Endothelial cell of umbilical vein (primary cell): ENCODE measurements around the gene MRFAP1. TPM values are rescaled to one million over a fixed set of nuclear protein-coding genes. Genes with fewer than 3 reads are reported as not detected.

Source experiments
- BruUV-seq: library from RNA; stranded (reverse); fragments of 400-500 nt; replicated peaks from 2 replicates; lab custom pipeline; 2021; lab: Mats Ljungman, UMichigan
- CTCF ChIA-PET: fragments of 300-600, 350-600 bp; sonication (Branson Sonifier 250); formaldehyde crosslinking; loops from one replicate; lab custom pipeline; 2021; ENCODE audit warnings: antibody characterized with exemption, inconsistent platforms; lab: Charles Lee
- POLR2A ChIA-PET: fragments of 300-600, 350-600 bp; sonication (Branson Sonifier 250); formaldehyde crosslinking; loops from one replicate; lab custom pipeline; 2021; ENCODE audit warnings: antibody characterized with exemption, inconsistent platforms; lab: Charles Lee
- DNase-seq: peaks from one replicate; pipeline ENCODE4 v3.0.0-alpha.2; 2011; ENCODE audit warnings: low read depth, low spot score
- FAIRE-seq: peaks from 2 replicates; lab custom pipeline; 2011; peaks lifted over from hg19 to GRCh38; lab: Jason Lieb, UNC
- H2AFZ ChIP-seq: 2 replicates; pipeline ENCODE4 v1.6.0; 2012; ENCODE audit warnings: low read depth, low read length, control low read depth, inconsistent platforms
- H3K27ac ChIP-seq: 2 replicates; pipeline ENCODE4 v1.5.1; 2011; ENCODE audit warnings: low read depth, mild to moderate bottlenecking, control low read depth, low read length, moderate library complexity; ENCODE audit not compliant: insufficient read depth
- H3K27me3 ChIP-seq, 2 experiments: 2 replicates each; pipeline versions ENCODE4 v1.6.0 to v1.6.1; 2011; ENCODE audit warnings: low read length in 2 of 2, mixed read lengths in 1 of 2; ENCODE audit not compliant: control insufficient read depth in 2 of 2, insufficient read depth in 2 of 2
- H3K36me3 ChIP-seq, 2 experiments: 2 replicates in 1 of 2; 3 replicates in 1 of 2; pipeline ENCODE4 v1.5.1; 2011; ENCODE audit warnings: low read length in 2 of 2, mild to moderate bottlenecking in 1 of 2, moderate library complexity in 1 of 2; ENCODE audit not compliant: control insufficient read depth in 2 of 2, insufficient read depth in 2 of 2; ENCODE audit errors: extremely low read depth in 1 of 2
- H3K4me1 ChIP-seq: 3 replicates; pipeline ENCODE4 v1.5.1; 2011; ENCODE audit warnings: mild to moderate bottlenecking, low read length; ENCODE audit not compliant: control insufficient read depth, insufficient read depth; ENCODE audit errors: extremely low read depth
- H3K4me2 ChIP-seq: 2 replicates; pipeline ENCODE4 v1.6.1; 2011; ENCODE audit warnings: low read length, control low read depth, mixed read lengths; ENCODE audit not compliant: insufficient read depth
- H3K4me3 ChIP-seq, 3 experiments: fragments of 200-600 bp in 1 of 3; sonication (generic), shearing (Covaris generic) in 1 of 3; replicated peaks in 1 of 3; 2 replicates each; pipeline ENCODE4 v1.5.1; 2011 to 2016; ENCODE audit warnings: control low read depth in 3 of 3, low read length in 3 of 3, mild to moderate bottlenecking in 2 of 3, inconsistent platforms in 1 of 3, low read depth in 1 of 3, moderate library complexity in 1 of 3; ENCODE audit not compliant: insufficient read depth in 1 of 3
- H3K79me2 ChIP-seq: 2 replicates; pipeline ENCODE4 v1.6.0; 2012; ENCODE audit warnings: low read length, inconsistent platforms; ENCODE audit not compliant: control insufficient read depth, insufficient read depth
- H3K9ac ChIP-seq: replicated peaks from 2 replicates; pipeline ENCODE3; 2011; ENCODE audit warnings: low read length, control low read depth; ENCODE audit not compliant: insufficient read depth; ENCODE audit errors: extremely low read depth
- H3K9me1 ChIP-seq: replicated peaks from 3 replicates; pipeline ENCODE4 v1.6.0; 2011; ENCODE audit warnings: mild to moderate bottlenecking, low read length; ENCODE audit not compliant: control insufficient read depth, insufficient read depth; ENCODE audit errors: extremely low read depth
- H3K9me3 ChIP-seq: replicated peaks from 2 replicates; pipeline ENCODE4 v1.5.1; 2012; ENCODE audit warnings: low read length, inconsistent platforms; ENCODE audit not compliant: control insufficient read depth, insufficient read depth
- H4K20me1 ChIP-seq: replicated peaks from 2 replicates; pipeline ENCODE3; 2011; ENCODE audit warnings: mild to moderate bottlenecking, low read length; ENCODE audit not compliant: control insufficient read depth, insufficient read depth; ENCODE audit errors: extremely low read depth
- CTCF ChIP-seq, 2 donors: IDR thresholded peaks; 1 replicate in 1 of 2; 2 replicates in 1 of 2; pipeline ENCODE4 v1.5.1; 2011; ENCODE audit warnings: low read length in 2 of 2, mild to moderate bottlenecking in 2 of 2, moderate library complexity in 2 of 2, control low read depth in 1 of 2, inconsistent platforms in 1 of 2, low read depth in 1 of 2; ENCODE audit not compliant: insufficient read depth in 1 of 2; ENCODE audit errors: extremely low read depth in 1 of 2
- EZH2 ChIP-seq: IDR thresholded peaks from 2 replicates; pipeline ENCODE4 v1.6.1; 2012; ENCODE audit warnings: borderline replicate concordance, low read depth, mild to moderate bottlenecking, moderate library complexity, low read length, inconsistent platforms; ENCODE audit not compliant: severe bottlenecking
- GATA2 ChIP-seq: IDR thresholded peaks from 2 replicates; pipeline ENCODE4 v1.7.0; 2011; ENCODE audit warnings: low read depth, mild to moderate bottlenecking, moderate library complexity, mixed read lengths, low read length; ENCODE audit not compliant: insufficient read length, insufficient read depth
- JUN ChIP-seq: IDR thresholded peaks from 2 replicates; pipeline ENCODE4 v1.6.1; 2011; ENCODE audit warnings: borderline replicate concordance, low read depth; ENCODE audit not compliant: insufficient read length, insufficient read depth
- MAX ChIP-seq: IDR thresholded peaks from 2 replicates; pipeline ENCODE4 v1.6.1; 2011; ENCODE audit not compliant: insufficient read depth, insufficient read length
- dilution Hi-C: fragments of 300-500 bp; cut with MboI; formaldehyde crosslinking; loops from one replicate; pipeline ENCODE4 v1.15.0; 2019; ENCODE audit warnings: low sequenced_read_pairs; ENCODE audit not compliant: extremely low pct_ligation_motif_present
- intact Hi-C: fragments of 100-400 bp; cut with micrococcal nuclease; formaldehyde crosslinking; loops from one replicate; pipeline ENCODE4 v1.10.0; 2022
- polyA plus RNA-seq, 4 experiments: library from polyadenylated mRNA; depleted of rRNA in 3 of 4; stranded (reverse) in 3 of 4; unstranded in 1 of 4; fragments of >200 nt; gene quantifications; 2 replicates each; pipeline versions ENCODE4 v1.2.1 to v1.2.3, GENCODE V29; 2011 to 2012; ENCODE audit warnings: missing spikeins in 1 of 4
- total RNA-seq: library from RNA; stranded (reverse); gene quantifications from 2 replicates; pipeline ENCODE4 v1.2.3, GENCODE V29; 2021

Gene MRFAP1
- total and polyA plus RNA-seq, 2 donors (not counting 3 experiments of a cell fraction or from before 2014, with no cell fraction given), result 170 to 317 TPM

- TF ChIP-seq CTCF (IDR thresholded peaks at IDR 0.05; ENCODE audit: extremely low read depth in 1 of 2, insufficient read depth in 1 of 2, low read depth in 1 of 2, low read length in 2 of 2) (no peak), GATA2 (no peak), MAX (no peak), EZH2 (no peak), JUN (no peak)
- ChIA-PET CTCF (interaction anchor here (0.9 to 1.7 kb wide), 3 partner anchors 9 to 413 kb away, joined by 3 to 4 read pairs (median 3); no protein-coding TSS in a partner anchor), POLR2A (no interaction called here)
- H4K20me1 ChIP-seq, result no peaks in the 10 kb centered on the region
- no peak overlapping the region for H3K27ac ChIP-seq
- H2AFZ ChIP-seq, result no peak overlapping the region
- H3K9ac ChIP-seq, result no peak overlapping the region
- dilution Hi-C loops, result no loop called here
- FAIRE-seq (no peak), DNase-seq (no peak)
- no peaks in the 10 kb centered on the region for H3K79me2 ChIP-seq
- no peaks in the 10 kb centered on the region for H3K36me3 ChIP-seq
- no TSS peak for BruUV-seq
- H3K27me3 ChIP-seq, result peaks cover 13 to 34% of the 10 kb centered on the region in 2 experiments
- H3K4me3 ChIP-seq, result no peak overlapping the region
- H3K4me2 ChIP-seq, result no peak overlapping the region
- no peaks in the 10 kb centered on the region for H3K9me3 ChIP-seq
- H3K4me1 ChIP-seq, result peaks cover 2% of the 10 kb centered on the region
- intact Hi-C loops, result no loop called here
- no peaks in the 10 kb centered on the region for H3K9me1 ChIP-seq
These were observed 17.7 kb downstream of the MRFAP1 start for GRCh38 chr4:6658209-6658595.
